OCI-LY7 (cell line): ENCODE results near the gene UBL5.

Experiments
- EZH2phosphoT487 ChIP-seq: fragments of 200-600 bp; sonication (generic); IDR thresholded peaks from 2 replicates; pipeline ENCODE4 v1.6.1; 2018; ENCODE audit warnings: low read depth, borderline replicate concordance, mild to moderate bottlenecking, mixed run types, antibody characterized with exemption, low read length, moderate library complexity, mixed read lengths
- TF ChIP-seq, protein P1 (sequence below): fragments of 200-600 bp; sonication (generic); conservative IDR thresholded peaks from 2 replicates; pipeline ENCODE4 v1.5.1; 2014; ENCODE audit warnings: mild to moderate bottlenecking, antibody characterized with exemption, low read length, moderate library complexity, mixed read lengths

DNA sequence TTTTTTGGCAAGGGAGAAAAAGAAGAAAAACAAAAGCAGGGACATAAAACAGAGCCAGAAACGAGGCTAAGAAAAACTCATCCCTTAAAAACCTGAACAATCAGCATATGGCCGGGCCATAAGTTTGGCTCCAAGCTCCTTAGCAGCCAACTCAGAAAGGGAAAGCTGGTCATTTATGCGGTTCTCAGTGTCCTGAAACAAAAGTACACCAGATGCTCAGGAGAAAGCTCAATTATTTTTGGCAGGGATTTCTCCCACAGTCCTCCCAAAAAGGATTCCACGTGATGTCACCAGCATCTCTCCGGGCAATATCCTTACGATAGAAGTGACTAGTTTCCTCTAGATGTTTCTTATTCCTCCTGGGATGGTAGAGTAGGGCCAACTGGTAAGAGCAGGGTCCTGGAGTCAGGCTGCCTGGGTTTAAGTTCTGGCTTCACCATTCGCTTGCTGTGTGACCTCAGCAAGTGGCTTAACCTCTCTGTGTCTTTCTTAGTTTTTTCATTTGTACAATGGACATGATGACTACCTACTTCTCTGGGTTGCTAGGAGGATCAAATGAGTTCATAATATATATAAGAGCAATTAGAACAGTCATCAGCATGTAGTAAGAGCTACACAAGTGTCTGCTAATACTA lies 41.4 kb downstream of the UBL5 start:
- TF ChIP-seq, protein P1, sequence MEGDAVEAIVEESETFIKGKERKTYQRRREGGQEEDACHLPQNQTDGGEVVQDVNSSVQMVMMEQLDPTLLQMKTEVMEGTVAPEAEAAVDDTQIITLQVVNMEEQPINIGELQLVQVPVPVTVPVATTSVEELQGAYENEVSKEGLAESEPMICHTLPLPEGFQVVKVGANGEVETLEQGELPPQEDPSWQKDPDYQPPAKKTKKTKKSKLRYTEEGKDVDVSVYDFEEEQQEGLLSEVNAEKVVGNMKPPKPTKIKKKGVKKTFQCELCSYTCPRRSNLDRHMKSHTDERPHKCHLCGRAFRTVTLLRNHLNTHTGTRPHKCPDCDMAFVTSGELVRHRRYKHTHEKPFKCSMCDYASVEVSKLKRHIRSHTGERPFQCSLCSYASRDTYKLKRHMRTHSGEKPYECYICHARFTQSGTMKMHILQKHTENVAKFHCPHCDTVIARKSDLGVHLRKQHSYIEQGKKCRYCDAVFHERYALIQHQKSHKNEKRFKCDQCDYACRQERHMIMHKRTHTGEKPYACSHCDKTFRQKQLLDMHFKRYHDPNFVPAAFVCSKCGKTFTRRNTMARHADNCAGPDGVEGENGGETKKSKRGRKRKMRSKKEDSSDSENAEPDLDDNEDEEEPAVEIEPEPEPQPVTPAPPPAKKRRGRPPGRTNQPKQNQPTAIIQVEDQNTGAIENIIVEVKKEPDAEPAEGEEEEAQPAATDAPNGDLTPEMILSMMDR, result no peak
- TF ChIP-seq EZH2phosphoT487, result no peak
